Uterus (tissue), 4 donors: ENCODE measurements around the gene DOP1B. TPM values are rescaled to one million over a fixed set of nuclear protein-coding genes. Genes with fewer than 3 reads are reported as not detected.
"Not testable (repeated sequence)": the region's sequence is repeated elsewhere in the genome, so short reads cannot be mapped to it uniquely, and the experiment has no call there.

Experiments used
- DNase-seq, 2 donors: peaks; one replicate each; pipeline ENCODE4 v3.0.0-alpha.2; 2019 to 2020
- H3K27ac ChIP-seq, 2 donors: fragments of 200-600 bp; sonication (generic); 1 replicate in 1 of 2; 2 replicates in 1 of 2; pipeline ENCODE4 v1.5.1; 2016 to 2018
- H3K27me3 ChIP-seq, 2 donors: fragments of 200-600 bp; sonication (generic); one replicate each; pipeline ENCODE4 v1.5.1; 2018 to 2019; ENCODE audit warnings: control low read depth in 1 of 2
- H3K36me3 ChIP-seq, 2 donors: fragments of 200-600 bp; sonication (generic); one replicate each; pipeline ENCODE4 v1.5.1; 2019; ENCODE audit warnings: control low read depth in 1 of 2
- H3K4me1 ChIP-seq, 2 donors: fragments of 200-600 bp; sonication (generic); one replicate each; pipeline ENCODE4 v1.5.1; 2018 to 2019; ENCODE audit warnings: control low read depth in 1 of 2
- H3K4me3 ChIP-seq, 2 donors: fragments of 200-600 bp; sonication (generic); 1 replicate in 1 of 2; 2 replicates in 1 of 2; pipeline ENCODE4 v1.5.1; 2018 to 2019; ENCODE audit warnings: mild to moderate bottlenecking in 1 of 2
- H3K9me3 ChIP-seq, 2 donors: fragments of 200-600 bp; sonication (generic); one replicate each; pipeline ENCODE4 v1.5.1; 2019; ENCODE audit warnings: control low read depth in 1 of 2
- CTCF ChIP-seq, 4 experiments: fragments of 200-600 bp in 2 of 4; fragments of 450-650 bp in 2 of 4; sonication (generic) in 2 of 4; IDR thresholded peaks; one replicate each; pipeline ENCODE4 v1.5.1; 2016 to 2019; ENCODE audit warnings: antibody characterized with exemption in 4 of 4, mild to moderate bottlenecking in 2 of 4, moderate library complexity in 1 of 4
- POLR2A ChIP-seq, 2 donors: fragments of 450-650 bp; IDR thresholded peaks; one replicate each; pipeline ENCODE4 v1.6.1; 2016; ENCODE audit warnings: antibody characterized with exemption in 2 of 2, mild to moderate bottlenecking in 1 of 2, moderate library complexity in 1 of 2
- intact Hi-C: fragments of 100-400 bp; cut with DNase I; formaldehyde crosslinking; loops from one replicate; pipeline ENCODE4 v1.15.1; 2023; ENCODE audit warnings: low total_unique reads
- total RNA-seq, 4 donors: library from RNA; depleted of rRNA in 3 of 4; stranded (reverse); fragments of >200 nt in 3 of 4; gene quantifications; one replicate each; pipeline versions ENCODE4 v1.1.0 to v1.2.4, GENCODE V29; 2014 to 2023
- donor health status: DM: yes; HTN: yes; CAD: no.

The DOP1B gene
- total RNA-seq, 4 donors from 2014 or later: 3.8 to 18.7 (median 14.9) TPM

GRCh38 chr21:36194024-36194423, 37.4 kb downstream of the DOP1B start:
- Histone ChIP-seq H3K4me3 (no peak overlapping the region), H3K4me1 (no peaks in the 10 kb centered on the region), H3K9me3 (no peaks in the 10 kb centered on the region), H3K36me3 (no peaks in the 10 kb centered on the region), H3K27me3 (no peaks in the 10 kb centered on the region), H3K27ac (no peak overlapping the region)
- intact Hi-C loops: no loop called here
- TF ChIP-seq POLR2A (IDR thresholded peaks at IDR 0.05) (no peak), CTCF (IDR thresholded peaks at IDR 0.05) (no peak)
- DNase-seq: no peak

GRCh38 chr21:36195613-36196012, 39.0 kb downstream of the DOP1B start:
- Histone ChIP-seq H3K27me3 (no peaks in the 10 kb centered on the region), H3K36me3 (no peaks in the 10 kb centered on the region), H3K4me3 (no peak overlapping the region), H3K4me1 (no peaks in the 10 kb centered on the region), H3K27ac (no peak overlapping the region), H3K9me3 (no peaks in the 10 kb centered on the region)
- no peak for DNase-seq
- TF ChIP-seq CTCF (IDR thresholded peaks at IDR 0.05) (no peak), POLR2A (IDR thresholded peaks at IDR 0.05) (no peak)
- intact Hi-C loops: no loop called here

DNA sequence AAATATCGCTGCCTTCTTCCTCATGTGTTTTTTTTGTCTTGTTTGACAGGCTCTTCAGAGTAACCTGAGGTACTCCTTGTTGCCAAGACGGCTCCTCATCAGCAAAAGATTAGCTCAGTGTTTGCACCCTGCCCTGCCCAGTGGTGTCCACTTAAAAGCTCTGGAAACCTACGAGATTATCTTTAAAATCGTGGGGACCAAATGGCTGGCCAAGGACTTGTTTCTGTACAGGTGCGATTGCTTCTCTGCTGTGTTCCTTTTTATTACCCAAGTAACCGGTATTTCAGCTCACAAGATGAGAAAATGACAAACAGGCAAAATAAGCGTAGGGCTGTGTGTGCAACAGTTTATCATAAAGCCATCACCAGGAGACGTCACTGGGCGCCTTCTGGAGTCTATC, 42.4 kb downstream of the DOP1B start:
- H3K27me3 ChIP-seq: no peaks in the 10 kb centered on the region
- intact Hi-C loops: no loop called here
- no peak for TF ChIP-seq POLR2A (IDR thresholded peaks at IDR 0.05)
- no peak for TF ChIP-seq CTCF (IDR thresholded peaks at IDR 0.05)
- H3K9me3 ChIP-seq: no peaks in the 10 kb centered on the region
- H3K4me1 ChIP-seq: no peaks in the 10 kb centered on the region
- no peak overlapping the region for H3K27ac ChIP-seq
- no peak for DNase-seq
- no peaks in the 10 kb centered on the region for H3K36me3 ChIP-seq
- no peak overlapping the region for H3K4me3 ChIP-seq

GRCh38 chr21:36199575-36199974, 43.0 kb downstream of the DOP1B start:
- intact Hi-C loops, H3K4me1 ChIP-seq, DNase-seq, H3K27ac ChIP-seq, H3K4me3 ChIP-seq, H3K36me3 ChIP-seq, H3K27me3 ChIP-seq, H3K9me3 ChIP-seq: not testable (repeated sequence)

- Histone ChIP-seq H3K27me3 (no peaks in the 10 kb centered on the region), H3K27ac (no peak overlapping the region), H3K36me3 (no peaks in the 10 kb centered on the region), H3K4me1 (no peaks in the 10 kb centered on the region), H3K4me3 (no peak overlapping the region), H3K9me3 (no peaks in the 10 kb centered on the region)
- intact Hi-C loops: no loop called here
- TF ChIP-seq POLR2A (IDR thresholded peaks at IDR 0.05) (no peak), CTCF (IDR thresholded peaks at IDR 0.05) (no peak)
- no peak for DNase-seq
Measured at GRCh38 chr21:36200081-36200561, 43.5 kb downstream of the DOP1B start.
